ENCODE measurements around the gene CYP3A4. TPM values are rescaled to one million over a fixed set of nuclear protein-coding genes. Genes with fewer than 3 reads are reported as not detected.
"Not testable (repeated sequence)": the region's sequence is repeated elsewhere in the genome, so short reads cannot be mapped to it uniquely, and the experiment has no call there.

Gene CYP3A4
- total RNA-seq, 1 experiment from 2014 or later: not detected

DNA sequence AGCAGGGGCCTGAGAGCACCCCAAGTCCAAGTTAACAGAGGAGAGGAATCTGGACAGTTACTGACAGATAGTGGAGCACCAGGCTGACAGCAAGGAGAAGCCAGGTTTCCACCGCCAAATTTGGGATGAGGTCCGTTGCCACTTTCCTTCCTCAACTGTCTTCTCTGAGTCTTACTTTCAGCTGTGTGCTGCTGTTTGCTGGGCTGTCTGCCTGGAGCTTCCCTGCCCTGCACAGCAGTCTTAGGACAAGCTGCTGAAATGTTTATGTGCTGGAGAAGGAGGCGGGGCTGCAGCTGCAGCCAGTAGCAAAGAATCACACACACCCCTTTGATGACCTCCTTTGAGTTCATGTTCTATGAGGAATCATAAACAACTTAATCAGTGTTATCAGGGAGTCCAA, 31.6 kb downstream of the CYP3A4 start:
- Histone ChIP-seq H2BK120ac (ENCODE audit: low read depth, low read length, poor library complexity, severe bottlenecking) (no peak overlapping the region), H2BK12ac (ENCODE audit: insufficient read length, low read depth, low read length) (no peak overlapping the region), H2BK15ac (ENCODE audit: low read depth, low read length) (no peak overlapping the region), H2BK20ac (ENCODE audit: low read depth, low read length, poor library complexity, severe bottlenecking) (no peak overlapping the region), H3K79me1 (ENCODE audit: insufficient read depth, low read depth, low read length, poor library complexity, severe bottlenecking) (no peaks in the 10 kb centered on the region), H3K23me2 (ENCODE audit: insufficient read length, low read depth, low read length, poor library complexity, severe bottlenecking) (no peaks in the 10 kb centered on the region), H3K14ac (ENCODE audit: insufficient read depth, low read length) (no peak overlapping the region; the same call in 1 of the 2 replicates), H3K27me3 (ENCODE audit: insufficient read depth, low read length) (no peaks in the 10 kb centered on the region), H3K4ac (ENCODE audit: low read depth, low read length) (no peak overlapping the region), H3T11ph (ENCODE audit: low read length) (no peak overlapping the region), H4K8ac (replicated peaks; ENCODE audit: insufficient read length, low read depth, low read length) (no peak overlapping the region), H4K20me1 (ENCODE audit: control insufficient read depth, insufficient read depth, insufficient read length) (no peaks in the 10 kb centered on the region), H3K9me3 (ENCODE audit: control insufficient read depth, low read depth, low read length) (no peaks in the 10 kb centered on the region), H3K23ac (ENCODE audit: insufficient read length, low read depth, low read length) (no peak overlapping the region), H4K5ac (ENCODE audit: insufficient read length, low read depth, low read length) (no peak overlapping the region), H3K18ac (ENCODE audit: insufficient read length, low read depth, low read length) (no peak overlapping the region), H2BK5ac (ENCODE audit: insufficient read length, low read length) (no peak overlapping the region), H3K27ac (ENCODE audit: insufficient read length, low read depth, low read length) (no peak overlapping the region), H3K56ac (ENCODE audit: insufficient read length, low read depth, low read length) (no peak overlapping the region), H3K4me1 (ENCODE audit: insufficient read depth, low read length) (no peaks in the 10 kb centered on the region), H4K91ac (ENCODE audit: insufficient read length, low read depth, low read length) (no peak overlapping the region), H2AK5ac (ENCODE audit: insufficient read length, low read length) (no peak overlapping the region), H3K9ac (ENCODE audit: extremely low read depth, insufficient read length, low read length) (no peak overlapping the region), H3K4me2 (ENCODE audit: insufficient read depth, insufficient read length, low read length) (no peak overlapping the region), H3K79me2 (ENCODE audit: insufficient read depth, low read length) (no peaks in the 10 kb centered on the region), H2AFZ (ENCODE audit: low read length) (no peak overlapping the region)
- no peak for DNase-seq
- H3K4me1 Mint-ChIP-seq: peaks cover 3 to 7% of the 10 kb centered on the region in 2 experiments; a peak in 3 of 4 replicates
- peaks cover 19% of the 10 kb centered on the region; the same call in 1 of the 2 replicates for H3K27me3 Mint-ChIP-seq (ENCODE audit: low read depth)
- no CpG with 5 or more reads among the region's 3 CpGs for WGBS (ENCODE audit: extremely low coverage, insufficient read length, low lambda C conversion rate)
- no peaks in the 10 kb centered on the region for H3K36me3 Mint-ChIP-seq (ENCODE audit: insufficient read depth in 1 of 3, low read depth in 3 of 3)
- H3K9me3 Mint-ChIP-seq: no peaks in the 10 kb centered on the region
- no peak overlapping the region for H3K4me3 Mint-ChIP-seq
- TF ChIP-seq, protein P1, sequence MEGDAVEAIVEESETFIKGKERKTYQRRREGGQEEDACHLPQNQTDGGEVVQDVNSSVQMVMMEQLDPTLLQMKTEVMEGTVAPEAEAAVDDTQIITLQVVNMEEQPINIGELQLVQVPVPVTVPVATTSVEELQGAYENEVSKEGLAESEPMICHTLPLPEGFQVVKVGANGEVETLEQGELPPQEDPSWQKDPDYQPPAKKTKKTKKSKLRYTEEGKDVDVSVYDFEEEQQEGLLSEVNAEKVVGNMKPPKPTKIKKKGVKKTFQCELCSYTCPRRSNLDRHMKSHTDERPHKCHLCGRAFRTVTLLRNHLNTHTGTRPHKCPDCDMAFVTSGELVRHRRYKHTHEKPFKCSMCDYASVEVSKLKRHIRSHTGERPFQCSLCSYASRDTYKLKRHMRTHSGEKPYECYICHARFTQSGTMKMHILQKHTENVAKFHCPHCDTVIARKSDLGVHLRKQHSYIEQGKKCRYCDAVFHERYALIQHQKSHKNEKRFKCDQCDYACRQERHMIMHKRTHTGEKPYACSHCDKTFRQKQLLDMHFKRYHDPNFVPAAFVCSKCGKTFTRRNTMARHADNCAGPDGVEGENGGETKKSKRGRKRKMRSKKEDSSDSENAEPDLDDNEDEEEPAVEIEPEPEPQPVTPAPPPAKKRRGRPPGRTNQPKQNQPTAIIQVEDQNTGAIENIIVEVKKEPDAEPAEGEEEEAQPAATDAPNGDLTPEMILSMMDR (conservative IDR thresholded peaks at IDR 0.05): no peak
- H3K27ac Mint-ChIP-seq: no peak overlapping the region

DNA sequence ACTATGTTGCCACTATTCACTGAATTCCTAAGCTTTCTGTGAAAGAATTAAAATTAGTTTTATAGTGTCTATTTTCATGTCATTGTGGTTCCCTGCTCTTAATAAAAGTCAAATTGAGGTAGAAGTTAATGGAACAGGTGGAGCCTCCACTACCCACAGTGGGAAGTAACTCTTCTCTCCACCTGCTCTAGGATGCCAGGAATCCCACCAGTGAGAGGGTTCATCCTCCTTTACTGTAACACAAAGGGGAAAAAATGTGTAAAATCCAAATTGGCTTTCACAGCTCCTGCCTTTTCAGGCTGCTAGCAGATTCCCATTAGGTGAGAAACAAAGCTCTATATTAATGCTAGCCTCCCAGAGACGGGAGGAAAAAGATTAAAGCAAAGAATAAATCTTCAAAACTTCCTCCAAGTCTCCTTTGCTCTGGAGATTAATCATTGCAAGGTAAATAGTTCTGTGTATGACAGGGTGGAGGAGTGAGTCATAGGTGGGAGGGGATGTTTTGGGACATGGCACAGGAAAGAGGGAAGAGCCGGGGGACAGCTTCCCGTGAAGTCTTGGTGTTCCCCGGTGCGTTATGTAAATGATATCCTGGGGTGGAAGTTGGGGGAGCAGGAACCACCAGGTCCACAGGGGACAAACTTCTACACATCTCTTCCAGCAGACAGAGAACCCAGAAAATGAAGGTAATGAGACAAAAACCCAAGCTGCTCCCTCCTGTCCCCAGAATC, 32.5 kb downstream of the CYP3A4 start:
- no CpG with 5 or more reads among the region's 5 CpGs for WGBS (ENCODE audit: extremely low coverage, insufficient read length, low lambda C conversion rate)

More for the DNA sequence above, 32.5 kb downstream of the CYP3A4 start:
- H3K4ac ChIP-seq (ENCODE audit: low read depth, low read length); H3K9me3 Mint-ChIP-seq; H3K79me2 ChIP-seq (ENCODE audit: insufficient read depth, low read length); H4K20me1 ChIP-seq (ENCODE audit: control insufficient read depth, insufficient read depth, insufficient read length); H3K4me2 ChIP-seq (ENCODE audit: insufficient read depth, insufficient read length, low read length); H3K4me3 Mint-ChIP-seq; H2AK5ac ChIP-seq (ENCODE audit: insufficient read length, low read length); H3K4me1 Mint-ChIP-seq; H4K5ac ChIP-seq (ENCODE audit: insufficient read length, low read depth, low read length); H3K36me3 Mint-ChIP-seq (ENCODE audit: insufficient read depth in 1 of 3, low read depth in 3 of 3); H3T11ph ChIP-seq (ENCODE audit: low read length); H3K79me1 ChIP-seq (ENCODE audit: insufficient read depth, low read depth, low read length, poor library complexity, severe bottlenecking); DNase-seq; H4K8ac ChIP-seq (replicated peaks; ENCODE audit: insufficient read length, low read depth, low read length); H2BK5ac ChIP-seq (ENCODE audit: insufficient read length, low read length); H3K18ac ChIP-seq (ENCODE audit: insufficient read length, low read depth, low read length); H2BK12ac ChIP-seq (ENCODE audit: insufficient read length, low read depth, low read length); H3K14ac ChIP-seq (ENCODE audit: insufficient read depth, low read length); H4K91ac ChIP-seq (ENCODE audit: insufficient read length, low read depth, low read length); H3K27ac ChIP-seq (ENCODE audit: insufficient read length, low read depth, low read length); H2BK120ac ChIP-seq (ENCODE audit: low read depth, low read length, poor library complexity, severe bottlenecking); H2AFZ ChIP-seq (ENCODE audit: low read length); H3K27me3 ChIP-seq (ENCODE audit: insufficient read depth, low read length); H2BK15ac ChIP-seq (ENCODE audit: low read depth, low read length); H3K4me1 ChIP-seq (ENCODE audit: insufficient read depth, low read length); H3K23me2 ChIP-seq (ENCODE audit: insufficient read length, low read depth, low read length, poor library complexity, severe bottlenecking); H3K56ac ChIP-seq (ENCODE audit: insufficient read length, low read depth, low read length); H3K23ac ChIP-seq (ENCODE audit: insufficient read length, low read depth, low read length); H3K9me3 ChIP-seq (ENCODE audit: control insufficient read depth, low read depth, low read length); H3K9ac ChIP-seq (ENCODE audit: extremely low read depth, insufficient read length, low read length); H2BK20ac ChIP-seq (ENCODE audit: low read depth, low read length, poor library complexity, severe bottlenecking): not testable (repeated sequence)
- H3K27ac Mint-ChIP-seq: peak overlapping the region in 1 of 3 experiments; percentile 82; a peak in 1 of 7 replicates
- peaks cover 18% of the 10 kb centered on the region; the same call in 1 of the 2 replicates for H3K27me3 Mint-ChIP-seq (ENCODE audit: low read depth)
